Caco-2 (cell line): Measurements from ENCODE around the gene TK2. TPM values are rescaled to one million over a fixed set of nuclear protein-coding genes. Genes with fewer than 3 reads are reported as not detected.

Experiments used
- BruUV-seq: library from RNA; stranded (reverse); fragments of 400-500 nt; replicated peaks from 2 replicates; lab custom pipeline; 2021; lab: Mats Ljungman, UMichigan
- CTCF ChIA-PET: fragments of 300-600 bp; sonication (Branson Sonifier 250); formaldehyde crosslinking; loops from one replicate; lab custom pipeline; 2022; ENCODE audit warnings: antibody characterized with exemption; lab: Charles Lee
- POLR2A ChIA-PET: fragments of 300-600 bp; sonication (Branson Sonifier 250); formaldehyde crosslinking; loops from one replicate; lab custom pipeline; 2022; ENCODE audit warnings: antibody characterized with exemption; lab: Charles Lee
- DNase-seq, 2 experiments: peaks; one replicate each; pipeline versions ENCODE4 v3.0.0 to v3.0.0-alpha.2; 2020 to 2022
- H3K27me3 ChIP-seq: replicated peaks from 2 replicates; pipeline ENCODE4 v1.6.0; 2011; ENCODE audit warnings: low read length; ENCODE audit not compliant: control insufficient read depth, insufficient read depth
- H3K36me3 ChIP-seq: 2 replicates; pipeline ENCODE4 v1.5.1; 2011; ENCODE audit warnings: low read length; ENCODE audit not compliant: control insufficient read depth, insufficient read depth
- H3K4me1 ChIP-seq: fragments of 250-450 bp; sonication (Bioruptor Pico); 2 replicates; pipeline ENCODE4 v1.5.1; 2020; ENCODE audit warnings: mild to moderate bottlenecking
- H3K4me3 ChIP-seq: 2 replicates; pipeline ENCODE4 v1.5.1; 2011; ENCODE audit warnings: low read depth, mild to moderate bottlenecking, control low read depth, low read length
- H3K9me3 ChIP-seq: fragments of 250-450 bp; sonication (Bioruptor Pico); 2 replicates; pipeline ENCODE4 v1.5.1; 2020; ENCODE audit warnings: mild to moderate bottlenecking, moderate library complexity
- H3K27ac Mint-ChIP-seq: one replicate; pipeline ENCODE4 v1.8.0; 2022; ENCODE audit warnings: mixed read lengths; ENCODE audit not compliant: unreplicated experiment
- H3K27me3 Mint-ChIP-seq: one replicate; pipeline ENCODE4 v1.8.0; 2022; ENCODE audit warnings: mixed read lengths; ENCODE audit not compliant: insufficient read depth, unreplicated experiment
- H3K36me3 Mint-ChIP-seq: one replicate; pipeline ENCODE4 v1.8.0; 2022; ENCODE audit warnings: mild to moderate bottlenecking, mixed read lengths; ENCODE audit not compliant: insufficient read depth, unreplicated experiment
- H3K4me1 Mint-ChIP-seq: one replicate; pipeline ENCODE4 v1.8.0; 2022; ENCODE audit warnings: low read depth, mixed read lengths; ENCODE audit not compliant: unreplicated experiment
- H3K4me3 Mint-ChIP-seq: one replicate; pipeline ENCODE4 v1.8.0; 2022; ENCODE audit warnings: mild to moderate bottlenecking, moderate library complexity, mixed read lengths; ENCODE audit not compliant: unreplicated experiment
- H3K9me3 Mint-ChIP-seq: one replicate; pipeline ENCODE4 v1.8.0; 2022; ENCODE audit warnings: mixed read lengths; ENCODE audit not compliant: unreplicated experiment
- CTCF ChIP-seq, 2 experiments: fragments of 200-600 bp in 1 of 2; IDR thresholded peaks; 1 replicate in 1 of 2; 2 replicates in 1 of 2; pipeline versions ENCODE4 v1.5.1 to v1.8.0; 2011 to 2022; ENCODE audit warnings: antibody characterized with exemption in 1 of 2, control low read depth in 1 of 2, inconsistent platforms in 1 of 2, low read depth in 1 of 2, low read length in 1 of 2, mild to moderate bottlenecking in 1 of 2, moderate library complexity in 1 of 2; ENCODE audit not compliant: insufficient read depth in 1 of 2, severe bottlenecking in 1 of 2, unreplicated experiment in 1 of 2
- intact Hi-C: fragments of 100-400 bp; cut with micrococcal nuclease; formaldehyde crosslinking; loops from one replicate; pipeline ENCODE4 v1.10.0; 2022; ENCODE audit not compliant: unreplicated experiment
- total RNA-seq: library from RNA; stranded (reverse); gene quantifications from 2 replicates; pipeline ENCODE4 v1.2.3, GENCODE V29; 2022

Gene TK2
- total RNA-seq, 1 experiment from 2014 or later = 18.2 TPM

- H3K4me3 ChIP-seq = no peak overlapping the region
- Mint-ChIP-seq H3K27ac (no peak overlapping the region), H3K9me3 (no peaks in the 10 kb centered on the region), H3K4me3 (no peak overlapping the region), H3K4me1 (no peaks in the 10 kb centered on the region), H3K36me3 (no peaks in the 10 kb centered on the region), H3K27me3 (no peaks in the 10 kb centered on the region)
- intact Hi-C loops = no loop called here
- no peaks in the 10 kb centered on the region for H3K27me3 ChIP-seq
- no peak for DNase-seq
- ChIA-PET POLR2A (no interaction called here), CTCF (no interaction called here)
- H3K36me3 ChIP-seq = no peaks in the 10 kb centered on the region
- no peak for TF ChIP-seq CTCF (IDR thresholded peaks at IDR 0.05; ENCODE audit: insufficient read depth in 1 of 2, low read depth in 1 of 2, low read length in 1 of 2, severe bottlenecking in 1 of 2, unreplicated experiment in 1 of 2)
- no TSS peak for BruUV-seq
- no peaks in the 10 kb centered on the region for H3K4me1 ChIP-seq
- no peaks in the 10 kb centered on the region; the same call in 1 of the 2 replicates for H3K9me3 ChIP-seq
Observed at GRCh38 chr16:66490774-66491715, 58.9 kb downstream of the TK2 start.

GRCh38 chr16:66489818-66490217 lies 60.1 kb downstream of the TK2 start:
- intact Hi-C loops = no loop called here

GRCh38 chr16:66489385-66489784 lies 60.5 kb downstream of the TK2 start:
- H3K9me3 ChIP-seq = no peaks in the 10 kb centered on the region; the same call in 1 of the 2 replicates
- DNase-seq = no peak
- H3K27me3 ChIP-seq = no peaks in the 10 kb centered on the region
- Mint-ChIP-seq H3K4me1 (no peaks in the 10 kb centered on the region), H3K9me3 (no peaks in the 10 kb centered on the region), H3K27me3 (no peaks in the 10 kb centered on the region), H3K4me3 (no peak overlapping the region), H3K36me3 (no peaks in the 10 kb centered on the region), H3K27ac (no peak overlapping the region)
- intact Hi-C loops = no loop called here
- no TSS peak for BruUV-seq
- ChIA-PET POLR2A (no interaction called here), CTCF (no interaction called here)
- H3K4me3 ChIP-seq = no peak overlapping the region
- H3K4me1 ChIP-seq = no peaks in the 10 kb centered on the region
- TF ChIP-seq CTCF (IDR thresholded peaks at IDR 0.05; ENCODE audit: insufficient read depth in 1 of 2, low read depth in 1 of 2, low read length in 1 of 2, severe bottlenecking in 1 of 2, unreplicated experiment in 1 of 2) = no peak
- H3K36me3 ChIP-seq = no peaks in the 10 kb centered on the region

More at GRCh38 chr16:66489818-66490217, 60.1 kb downstream of the TK2 start:
- no peaks in the 10 kb centered on the region for H3K27me3 ChIP-seq
- DNase-seq = no peak
- H3K4me3 ChIP-seq = no peak overlapping the region
- no peaks in the 10 kb centered on the region for H3K4me1 ChIP-seq
- H3K9me3 Mint-ChIP-seq = no peaks in the 10 kb centered on the region
- TF ChIP-seq CTCF (IDR thresholded peaks at IDR 0.05; ENCODE audit: insufficient read depth in 1 of 2, low read depth in 1 of 2, low read length in 1 of 2, severe bottlenecking in 1 of 2, unreplicated experiment in 1 of 2) = no peak
- CTCF ChIA-PET = no interaction called here
- no TSS peak for BruUV-seq
- H3K4me1 Mint-ChIP-seq = no peaks in the 10 kb centered on the region
- no peaks in the 10 kb centered on the region for H3K36me3 Mint-ChIP-seq
- H3K36me3 ChIP-seq = no peaks in the 10 kb centered on the region
- POLR2A ChIA-PET = no interaction called here
- no peaks in the 10 kb centered on the region; the same call in 1 of the 2 replicates for H3K9me3 ChIP-seq
- H3K27me3 Mint-ChIP-seq = no peaks in the 10 kb centered on the region
- no peak overlapping the region for H3K27ac Mint-ChIP-seq
- H3K4me3 Mint-ChIP-seq = no peak overlapping the region
